Panc1 (cell line): ENCODE measurements around the gene C6.

Experiments
- CTCF ChIP-seq: fragments of 450-650 bp; IDR thresholded peaks from 2 replicates; pipeline ENCODE4 v1.5.1; 2017; ENCODE audit warnings: mild to moderate bottlenecking
- POLR2AphosphoS5 ChIP-seq: IDR thresholded peaks from 2 replicates; pipeline ENCODE4 v1.6.1; 2012; ENCODE audit warnings: mild to moderate bottlenecking, low read depth, low read length, moderate library complexity
- TCF7L2 ChIP-seq: IDR thresholded peaks from 2 replicates; pipeline ENCODE4 v1.6.1; 2011; ENCODE audit warnings: mild to moderate bottlenecking, low read depth, low read length, inconsistent platforms

- TF ChIP-seq CTCF (no peak), POLR2AphosphoS5 (no peak), TCF7L2 (no peak)
These were observed 6.4 kb upstream of the C6 start for GRCh38 chr5:41219658-41220269.
